GM18520 (cell line): ENCODE measurements around the gene SLC66A2.
"Not testable (repeated sequence)": the region's sequence is repeated elsewhere in the genome, so short reads cannot be mapped to it uniquely, and the experiment has no call there.

Source experiments
- ATAC-seq: cut with Tn5 transposase; IDR thresholded peaks from one replicate; pipeline ENCODE4 v1.9.1; 2021; ENCODE audit not compliant: unreplicated experiment

Gene SLC66A2

GRCh38 chr18:79971211-79971952, 19.9 kb upstream of the SLC66A2 start:
- no peak for ATAC-seq

GRCh38 chr18:79970419-79971133, 19.1 kb upstream of the SLC66A2 start:
- no peak for ATAC-seq

DNA sequence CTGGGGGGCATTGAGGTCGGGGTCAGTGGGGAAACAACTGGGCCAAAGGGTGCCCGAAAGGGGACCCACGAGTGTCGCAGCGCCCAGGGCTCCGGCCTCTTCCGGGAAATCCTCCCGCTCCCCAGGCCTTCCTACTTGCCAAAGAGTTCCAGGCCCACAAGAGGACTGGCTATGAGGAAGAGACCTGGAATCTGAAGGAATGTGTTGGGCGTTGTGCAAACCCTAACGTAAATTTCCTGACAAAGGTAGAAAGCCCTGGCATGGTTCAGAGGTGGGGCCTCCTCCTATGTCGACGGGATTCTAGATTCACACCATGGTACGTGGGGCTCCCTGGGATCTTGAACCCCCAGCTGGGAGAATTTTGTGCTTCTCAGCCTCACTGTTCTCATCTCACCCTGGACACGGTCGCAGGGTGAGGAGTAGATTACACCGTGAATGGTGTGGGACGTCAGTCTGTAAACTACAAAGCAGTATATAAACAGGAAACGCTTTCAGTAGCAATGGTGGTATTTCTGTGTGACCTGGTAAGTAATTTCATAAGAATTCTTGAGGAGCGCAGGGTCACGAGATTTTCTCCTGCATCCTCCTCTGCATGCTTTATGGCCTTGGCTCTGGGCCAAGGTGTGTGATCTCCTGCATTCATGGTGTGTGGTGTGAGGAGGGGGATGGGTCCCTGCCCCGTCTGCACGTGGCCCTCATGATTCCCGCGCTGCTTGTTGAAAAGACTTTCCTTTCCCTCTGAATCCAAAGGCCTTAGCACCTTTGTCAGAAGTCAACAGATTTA, 13.9 kb upstream of the SLC66A2 start:
- no peak for ATAC-seq

DNA sequence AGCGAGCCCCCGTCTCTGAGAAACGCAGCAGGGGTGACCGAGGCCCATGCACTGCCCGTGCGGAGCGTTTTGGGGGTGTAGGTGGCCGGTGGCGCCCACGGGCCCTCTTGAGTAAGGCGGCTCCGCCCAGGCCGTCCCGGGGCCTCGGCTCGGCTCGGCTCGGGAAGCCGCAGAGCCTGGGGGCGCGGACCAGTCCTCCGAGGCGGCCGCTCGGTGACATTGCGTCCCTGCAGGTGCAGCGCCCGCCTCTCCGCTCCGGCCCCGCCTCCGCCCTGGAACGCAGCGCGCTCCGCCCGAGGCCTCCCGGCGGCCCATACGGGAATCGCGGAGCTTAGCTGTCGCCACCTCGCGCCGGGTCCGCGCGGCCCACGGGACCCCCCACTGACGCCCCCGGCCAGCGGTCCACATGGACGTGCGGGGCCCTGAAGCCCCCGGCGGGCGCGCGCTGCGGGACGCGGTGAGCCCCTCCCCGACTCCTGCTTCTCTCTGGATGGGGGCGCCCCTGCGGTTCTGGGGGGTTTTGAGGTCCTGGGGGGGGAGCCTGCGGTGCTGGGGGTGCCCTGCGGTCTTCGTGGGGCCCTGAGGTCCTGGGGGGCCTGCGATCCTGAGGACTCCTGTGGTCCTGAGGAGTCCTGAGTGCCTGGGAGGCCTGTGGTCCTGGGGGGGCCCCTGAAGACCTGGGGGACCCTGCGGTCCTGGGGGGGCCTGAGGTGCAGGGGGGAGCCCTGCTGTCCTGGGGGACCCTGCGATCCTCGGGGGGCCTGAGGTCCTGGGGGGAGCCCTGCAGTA, 13.1 kb upstream of the SLC66A2 start, which contains the start of gene HSBP1L1:
Gene HSBP1L1, plus strand, starts transcription at position 314 of the 789 bp plus-strand sequence. Its CDS starts 93 bp downstream, at position 407.
- ATAC-seq: peak; percentile 48

- ATAC-seq: no peak
Observed at GRCh38 chr18:79963658-79964329, 12.3 kb upstream of the SLC66A2 start.

GRCh38 chr18:79962835-79963657, 11.6 kb upstream of the SLC66A2 start:
- ATAC-seq: peak; percentile 37

DNA sequence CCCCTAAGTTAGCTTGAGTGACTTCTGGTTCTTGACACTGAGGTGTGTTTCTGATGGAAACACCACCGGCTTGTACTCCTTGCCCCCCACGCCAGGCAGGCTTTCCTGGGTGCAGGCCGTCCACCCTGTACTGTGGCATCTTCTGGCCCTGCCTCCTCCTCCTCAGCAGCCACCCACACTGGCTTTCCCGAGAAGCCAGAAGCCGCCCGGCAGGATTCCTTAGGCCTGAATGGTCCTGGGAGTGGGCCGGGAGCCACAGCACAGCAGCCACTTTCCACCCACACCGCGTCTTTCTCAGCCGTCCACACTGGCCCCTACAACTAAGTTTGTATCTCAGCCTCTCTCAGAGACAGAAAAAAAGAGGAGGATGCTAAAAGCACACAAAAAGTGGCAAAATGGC, 10.9 kb upstream of the SLC66A2 start:
- no peak for ATAC-seq

GRCh38 chr18:79961527-79962291, 10.3 kb upstream of the SLC66A2 start:
- no peak for ATAC-seq

- ATAC-seq: no peak
Observed at GRCh38 chr18:79960921-79961526, 9.6 kb upstream of the SLC66A2 start.

GRCh38 chr18:79960161-79960801, 8.8 kb upstream of the SLC66A2 start:
- ATAC-seq: not testable (repeated sequence)

DNA sequence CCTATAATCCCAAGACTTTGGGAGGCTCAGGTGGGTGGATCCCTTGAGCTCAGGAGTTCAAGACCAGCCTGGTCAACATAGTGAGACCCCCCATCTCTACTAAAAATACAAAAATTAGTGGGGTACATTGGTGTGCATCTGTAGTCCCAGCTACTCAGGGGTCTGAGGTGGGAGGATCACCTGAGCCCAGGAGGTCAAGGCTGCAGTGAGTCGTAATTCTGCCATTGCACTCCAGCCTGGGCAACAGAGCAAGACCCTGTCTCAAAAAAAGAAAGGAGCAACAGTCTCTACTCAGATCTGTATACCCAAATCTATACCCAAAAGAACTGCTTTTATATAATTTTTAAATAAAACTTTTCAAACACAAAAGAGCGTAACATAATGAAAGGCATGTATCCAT, 7.5 kb upstream of the SLC66A2 start:
- ATAC-seq: no peak

- ATAC-seq: no peak
Observed at GRCh38 chr18:79956276-79956675, 4.8 kb upstream of the SLC66A2 start.

DNA sequence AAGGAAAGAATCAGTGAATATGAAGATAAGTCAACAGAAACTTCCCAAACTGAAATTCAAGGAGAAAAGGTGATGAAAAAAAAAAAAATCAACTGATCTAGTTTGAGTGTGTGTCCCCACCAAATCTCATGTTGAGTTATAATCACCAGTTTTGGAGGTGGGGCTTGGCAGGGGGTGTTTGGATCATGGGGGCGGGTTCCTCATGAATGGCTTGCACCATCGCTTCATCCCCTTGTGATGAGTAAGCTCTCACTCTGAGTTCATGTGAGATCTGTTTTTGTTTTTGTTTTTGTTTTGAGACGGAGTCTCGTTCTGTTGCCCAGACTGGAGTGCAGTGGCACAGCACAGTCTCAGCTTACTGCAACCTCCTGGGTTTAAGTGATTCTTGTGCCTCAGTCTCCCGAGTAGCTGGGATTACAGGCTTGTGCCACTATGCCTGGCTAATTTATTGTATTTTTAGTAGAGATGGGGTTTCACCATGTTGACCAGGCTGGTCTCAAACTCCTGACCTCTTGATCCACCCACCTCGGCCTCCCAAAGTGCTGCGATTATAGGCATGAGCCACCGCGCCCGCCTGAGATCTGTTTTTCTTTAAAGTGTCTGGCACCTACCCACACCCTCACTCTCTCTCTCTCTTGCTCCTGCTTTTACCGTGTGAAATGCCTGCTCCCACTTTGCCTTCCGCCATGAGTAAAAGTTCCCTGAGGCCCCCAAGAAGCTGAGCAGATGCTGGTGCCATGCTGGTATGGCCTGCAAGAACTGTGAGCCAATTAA, 4.0 kb upstream of the SLC66A2 start:
- ATAC-seq: peak; percentile 26

DNA sequence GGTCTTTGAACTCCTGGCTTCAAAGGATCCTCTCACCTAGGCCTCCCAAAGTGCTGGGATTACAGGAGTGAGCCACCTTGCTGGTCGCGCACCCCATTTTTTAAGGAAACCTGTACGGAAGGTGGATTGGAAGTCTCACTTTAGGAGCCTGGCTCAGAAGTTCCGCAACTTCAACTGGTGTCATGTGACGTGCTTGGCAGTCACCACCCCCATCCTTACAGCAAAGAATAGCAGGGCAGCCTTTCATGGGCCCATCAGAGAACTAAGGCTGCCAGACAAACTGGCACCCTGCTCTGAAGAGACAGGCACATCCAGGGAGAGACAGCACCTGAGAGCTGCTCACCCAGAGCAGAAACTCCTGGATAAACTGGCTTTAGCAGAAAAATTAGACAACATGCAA, 3.3 kb upstream of the SLC66A2 start:
- ATAC-seq: no peak

- no peak for ATAC-seq
Observed at GRCh38 chr18:79953971-79954651, 2.7 kb upstream of the SLC66A2 start.

- no peak for ATAC-seq
Observed at GRCh38 chr18:79952996-79953559, 1.6 kb upstream of the SLC66A2 start.
